NCI-H1694 (cell line): ENCODE data around the gene XPNPEP3.
"Not testable (repeated sequence)": the region's sequence is repeated elsewhere in the genome, so short reads cannot be mapped to it uniquely, and the experiment has no call there.

Source experiments
- DNase-seq: peaks from one replicate; lab custom pipeline; 2025; lab: John Stamatoyannopoulos, UW

Gene XPNPEP3

GRCh38 chr22:40856513-40857308 is at the start of gene XPNPEP3, which contains the start of gene ST13:
Gene XPNPEP3, plus strand, starts transcription at chr22:40857148. Its CDS starts 34 bp downstream, at chr22:40857182.
Gene ST13, minus strand, starts transcription at chr22:40856639. Its CDS starts 99 bp downstream, at chr22:40856540.
- peak; percentile 98 for DNase-seq

GRCh38 chr22:40808018-40808841 is 48.7 kb upstream of the XPNPEP3 start:
- DNase-seq = no peak

- DNase-seq = no peak
Observed at GRCh38 chr22:40813912-40814315, 43.0 kb upstream of the XPNPEP3 start.

- DNase-seq = no peak
Observed at GRCh38 chr22:40817737-40818136, 39.2 kb upstream of the XPNPEP3 start.

- no peak for DNase-seq
Observed at GRCh38 chr22:40818192-40818746, 38.7 kb upstream of the XPNPEP3 start.

- DNase-seq = peak; percentile 67
Observed at GRCh38 chr22:40818747-40819598, 38.0 kb upstream of the XPNPEP3 start, which contains the start of gene SLC25A17. Gene SLC25A17, minus strand, starts transcription at chr22:40819346. Its CDS starts 98 bp downstream, at chr22:40819248.

GRCh38 chr22:40819599-40820140 is 37.3 kb upstream of the XPNPEP3 start:
- peak; percentile 54 for DNase-seq

- no peak for DNase-seq
Observed at GRCh38 chr22:40823426-40823825, 33.5 kb upstream of the XPNPEP3 start.

GRCh38 chr22:40826292-40826691 is 30.7 kb upstream of the XPNPEP3 start:
- DNase-seq = not testable (repeated sequence)

- no peak for DNase-seq
Observed at GRCh38 chr22:40826984-40827741, 29.8 kb upstream of the XPNPEP3 start.

- no peak for DNase-seq
Observed at GRCh38 chr22:40829131-40829530, 27.8 kb upstream of the XPNPEP3 start.

- no peak for DNase-seq
Observed at GRCh38 chr22:40834619-40835018, 22.3 kb upstream of the XPNPEP3 start.

- no peak for DNase-seq
Observed at GRCh38 chr22:40838486-40838885, 18.5 kb upstream of the XPNPEP3 start.

GRCh38 chr22:40844951-40845350 is 12.0 kb upstream of the XPNPEP3 start:
- DNase-seq = no peak

- not testable (repeated sequence) for DNase-seq
Observed at GRCh38 chr22:40845816-40846215, 11.1 kb upstream of the XPNPEP3 start.

GRCh38 chr22:40853333-40853732 is 3.6 kb upstream of the XPNPEP3 start:
- DNase-seq = no peak

- no peak for DNase-seq
Observed at GRCh38 chr22:40853961-40854360, 3.0 kb upstream of the XPNPEP3 start.

- DNase-seq = no peak
Observed at GRCh38 chr22:40855071-40855978, 1.6 kb upstream of the XPNPEP3 start.

- peak; percentile 2 for DNase-seq
Observed at GRCh38 chr22:40855979-40856512, 902 bp upstream of the XPNPEP3 start.
